Measurements from ENCODE around the gene PVALEF. TPM values are rescaled to one million over a fixed set of nuclear protein-coding genes. Genes with fewer than 3 reads are reported as not detected.

PVALEF gene
- total RNA-seq, result 1.2 TPM
- 1 to 10 TPM in 3 of 8 donors, under 1 TPM in 5; 0.21 to 1.4 (median 0.97) TPM for polyA plus RNA-seq (ENCODE audit: insufficient read depth in 1 of 8, insufficient read length in 8 of 8, low replicate concordance in 1 of 8)
- long read RNA-seq, donor 1, result 0 reads
- long read RNA-seq, donor 2, result 0 reads
- long read RNA-seq, donor 3, result 0 reads
- long read RNA-seq, donor 4, result 0 reads
- long read RNA-seq, donor 5, result 0 reads
- long read RNA-seq, donor 6, result 0 reads
- long read RNA-seq, donor 7, result 0 reads
- long read RNA-seq, donor 8, result 0 reads
- long read RNA-seq, donor 9, result 0 reads
- long read RNA-seq, donor 10, result 0 reads
- long read RNA-seq, donor 11, result 0 reads

DNA sequence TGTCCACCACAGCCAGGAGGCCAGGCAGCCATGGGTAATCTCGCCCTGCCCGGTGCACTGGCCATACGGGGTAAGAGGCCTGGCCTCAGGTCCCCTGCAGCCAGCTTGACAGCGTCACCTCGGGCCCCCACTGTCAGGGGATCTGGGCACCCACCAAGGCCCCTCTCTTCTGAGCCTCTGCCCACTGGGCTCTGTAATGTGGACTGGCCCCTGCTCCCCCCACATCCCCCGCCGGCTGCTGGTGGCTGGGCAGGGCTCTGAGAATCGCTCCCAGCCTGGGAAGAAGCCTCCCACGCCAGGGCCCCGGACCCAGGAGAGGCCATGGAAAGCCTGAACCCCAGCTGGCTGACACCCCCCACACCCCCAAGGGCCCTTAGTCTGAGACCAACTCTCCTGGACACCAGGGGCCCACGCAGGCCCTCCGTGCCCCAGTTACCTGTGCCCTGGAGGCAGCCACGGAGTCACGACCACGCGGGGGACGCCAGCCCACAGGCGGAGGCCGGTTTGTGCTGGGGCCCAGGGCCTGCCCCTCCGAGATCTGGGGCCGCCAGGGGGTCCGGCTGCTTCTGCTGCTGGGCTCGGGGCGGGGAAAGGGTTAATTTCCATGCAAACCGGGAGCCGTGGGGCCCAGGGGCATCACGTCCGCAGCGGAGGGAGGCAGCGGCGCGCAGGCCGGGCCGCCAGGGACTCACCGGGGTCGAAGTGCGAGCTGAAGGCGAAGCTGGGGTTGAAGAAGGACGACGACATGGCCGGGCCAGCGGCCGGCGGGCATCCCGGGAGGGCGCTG, at the start of gene PVALEF:
TSS of gene PVALEF (plus strand) at position 262 of the 787 bp plus-strand sequence. CDS start 15,720 bp downstream, outside the sequence.
- Histone ChIP-seq H3K27ac (ENCODE audit: low read length) (peak within 1 kb of the TSS; percentile 90), H3K36me3 (ENCODE audit: control insufficient read depth, insufficient read depth, low read length) (peaks cover 2% of the 10 kb centered on the region), H3K9me3 (replicated peaks; ENCODE audit: control insufficient read depth, low read depth, low read length) (no peaks in the 10 kb centered on the region), H3K4me1 (ENCODE audit: control insufficient read depth, insufficient read depth, low read length) (peaks cover 58% of the 10 kb centered on the region), H3K27me3 (ENCODE audit: control insufficient read depth, insufficient read depth, low read length) (peaks cover 18% of the 10 kb centered on the region), H3K4me3 (ENCODE audit: low read length) (peak within 1 kb of the TSS; percentile 55)
- no peak for DNase-seq
- 10% methylated on average over 45 of the region's 46 CpGs for WGBS (ENCODE audit: insufficient coverage)

DNA sequence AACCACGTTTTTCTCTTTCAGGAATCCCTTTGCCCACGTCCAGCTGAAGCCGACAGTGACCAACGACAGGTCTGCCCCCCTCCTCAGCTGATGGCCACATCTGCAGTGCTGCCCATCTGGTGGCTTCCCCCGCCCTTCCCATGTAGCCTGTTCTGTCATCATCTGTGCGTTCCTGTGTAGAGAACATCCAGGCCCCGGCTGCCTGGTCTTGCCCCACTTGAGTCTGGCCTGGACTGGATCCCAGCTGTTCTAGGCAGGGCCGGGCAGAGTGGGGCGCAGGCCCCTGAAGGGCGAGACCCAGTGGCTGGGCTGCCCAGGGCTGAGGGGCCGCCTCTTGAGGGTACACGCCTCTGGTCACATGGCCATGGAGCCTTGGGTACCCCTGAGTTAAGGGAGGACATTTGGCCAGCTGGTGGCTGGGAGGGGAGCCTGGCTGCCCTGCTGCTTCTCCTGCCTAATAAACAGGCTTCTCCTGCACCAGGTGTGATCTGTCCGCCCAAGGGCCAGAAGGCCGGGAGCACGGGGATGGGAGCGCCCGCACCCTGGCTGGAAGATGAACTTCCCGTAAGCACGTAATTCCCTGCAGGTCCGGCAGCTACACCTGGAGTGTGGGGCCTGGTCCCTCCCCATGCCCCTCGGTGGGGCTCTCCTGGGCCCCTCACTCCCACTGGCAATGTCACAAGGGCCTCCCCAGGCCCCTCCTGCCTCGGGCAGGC, 49.4 kb upstream of the PVALEF start:
- Histone ChIP-seq H3K4me1 (ENCODE audit: control insufficient read depth, insufficient read depth, low read length) (peaks cover 43% of the 10 kb centered on the region), H3K27me3 (ENCODE audit: control insufficient read depth, insufficient read depth, low read length) (peaks cover 3% of the 10 kb centered on the region), H3K4me3 (ENCODE audit: low read length) (no peak overlapping the region), H3K36me3 (ENCODE audit: control insufficient read depth, insufficient read depth, low read length) (peaks cover 10% of the 10 kb centered on the region), H3K27ac (ENCODE audit: low read length) (no peak overlapping the region), H3K9me3 (replicated peaks; ENCODE audit: control insufficient read depth, low read depth, low read length) (no peaks in the 10 kb centered on the region)
- DNase-seq, result no peak
- 68% methylated on average over 20 of the region's 22 CpGs for WGBS (ENCODE audit: insufficient coverage)

DNA sequence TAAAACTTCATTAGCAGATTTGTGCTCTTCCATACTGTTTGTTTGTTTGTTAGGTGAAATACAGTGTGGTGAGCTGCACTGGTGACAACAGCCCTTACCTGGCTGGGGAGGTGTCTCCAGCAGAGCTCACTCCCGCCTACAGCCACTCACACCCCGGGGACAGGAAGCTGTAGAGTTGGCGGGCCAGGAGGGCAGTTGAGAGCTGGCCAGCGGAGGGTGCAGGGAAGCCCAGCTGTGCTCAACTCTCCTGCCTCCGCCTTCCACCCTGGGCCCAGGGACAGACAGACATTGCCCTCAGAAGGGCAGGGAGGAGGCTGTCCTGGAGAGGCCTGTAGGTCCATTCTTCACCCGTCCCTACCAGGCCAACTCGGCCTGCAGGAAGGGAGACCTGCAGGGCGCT, 48.6 kb upstream of the PVALEF start:
- WGBS (ENCODE audit: insufficient coverage), result 60% methylated on average over 1 of the region's 8 CpGs
- DNase-seq, result no peak
- no peaks in the 10 kb centered on the region for H3K9me3 ChIP-seq (replicated peaks; ENCODE audit: control insufficient read depth, low read depth, low read length)
- peaks cover 35% of the 10 kb centered on the region for H3K4me1 ChIP-seq (ENCODE audit: control insufficient read depth, insufficient read depth, low read length)
- H3K4me3 ChIP-seq (ENCODE audit: low read length), result no peak overlapping the region
- peaks cover 11% of the 10 kb centered on the region for H3K27me3 ChIP-seq (ENCODE audit: control insufficient read depth, insufficient read depth, low read length)
- H3K27ac ChIP-seq (ENCODE audit: low read length), result no peak overlapping the region
- H3K36me3 ChIP-seq (ENCODE audit: control insufficient read depth, insufficient read depth, low read length), result peaks cover 10% of the 10 kb centered on the region

DNA sequence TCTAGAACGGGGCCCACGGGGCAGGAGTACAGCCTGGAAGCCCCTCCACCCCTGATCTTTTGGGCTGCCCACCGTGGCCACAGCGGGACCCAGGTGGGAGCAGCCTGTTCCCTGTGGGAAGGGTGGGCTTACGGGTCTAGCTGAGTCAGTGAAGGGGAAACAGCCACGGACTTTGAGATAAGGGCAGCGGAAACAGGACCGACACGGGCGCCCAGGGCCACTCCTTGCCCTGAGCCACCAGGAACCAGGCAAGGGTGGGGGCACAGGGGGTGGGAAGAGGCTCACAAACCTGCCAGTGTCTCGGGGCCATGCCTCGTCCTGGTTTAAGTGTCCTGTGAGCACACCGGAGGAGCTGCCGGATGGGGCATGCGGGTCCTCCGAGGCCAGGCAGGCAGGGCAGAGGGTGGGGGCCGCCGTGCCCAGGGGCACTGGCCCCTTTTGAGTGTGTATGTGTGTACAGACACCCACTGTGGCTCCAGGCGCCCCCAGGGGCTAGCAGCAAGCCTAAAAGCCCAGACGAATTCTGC, 47.6 kb upstream of the PVALEF start:
- H3K36me3 ChIP-seq (ENCODE audit: control insufficient read depth, insufficient read depth, low read length), result peaks cover 10% of the 10 kb centered on the region
- H3K4me3 ChIP-seq (ENCODE audit: low read length), result no peak overlapping the region
- H3K27me3 ChIP-seq (ENCODE audit: control insufficient read depth, insufficient read depth, low read length), result peaks cover 16% of the 10 kb centered on the region
- 79% methylated on average over 17 of the region's 20 CpGs for WGBS (ENCODE audit: insufficient coverage)
- H3K9me3 ChIP-seq (replicated peaks; ENCODE audit: control insufficient read depth, low read depth, low read length), result no peaks in the 10 kb centered on the region
- no peak for DNase-seq
- H3K27ac ChIP-seq (ENCODE audit: low read length), result no peak overlapping the region
- peaks cover 26% of the 10 kb centered on the region for H3K4me1 ChIP-seq (ENCODE audit: control insufficient read depth, insufficient read depth, low read length)

DNA sequence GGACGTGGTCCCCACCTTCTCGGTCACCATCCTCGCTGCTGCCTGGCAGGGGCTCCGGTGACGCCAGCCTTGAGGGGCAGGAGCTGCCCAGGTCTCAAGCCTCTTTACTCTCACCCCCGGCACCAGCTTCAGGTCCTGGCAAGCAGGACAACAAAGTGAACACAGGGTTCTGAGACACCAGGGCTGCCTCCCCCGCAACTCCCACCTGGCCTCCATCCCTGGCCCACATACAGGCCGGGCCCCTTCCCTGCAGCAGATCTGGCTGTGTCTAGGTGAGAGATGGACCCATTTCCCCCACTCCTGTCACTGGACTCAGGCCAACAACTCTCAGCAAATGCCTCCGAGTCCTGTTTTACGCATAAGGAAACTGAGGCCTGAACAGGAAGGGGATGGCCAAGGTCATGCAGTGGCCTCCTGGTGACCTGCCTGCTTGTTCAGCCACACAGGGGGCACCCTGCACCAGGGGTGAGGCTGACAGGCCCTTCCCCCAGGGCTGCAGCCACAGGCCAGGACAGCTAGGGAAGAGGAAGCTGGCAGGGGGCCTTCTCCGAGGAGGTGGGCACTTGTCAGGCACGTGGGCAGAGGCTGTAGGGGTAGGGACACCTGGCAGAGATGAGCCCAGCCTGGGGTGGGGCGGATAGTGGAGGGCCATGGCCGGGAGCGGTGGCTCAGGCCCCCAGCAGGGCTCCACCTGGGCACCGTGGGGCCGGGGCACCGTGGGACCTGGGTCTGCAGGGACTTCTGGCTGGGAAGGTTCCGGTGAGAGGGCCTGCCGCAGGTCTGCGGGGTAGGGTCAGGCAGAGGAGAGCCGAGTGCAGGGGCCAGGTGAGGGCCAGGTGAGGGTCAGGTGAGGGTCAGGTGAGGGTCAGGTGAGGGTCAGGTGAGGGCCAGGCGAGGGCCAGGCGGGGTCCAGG, 46.7 kb upstream of the PVALEF start:
- 60% methylated on average over 19 of the region's 24 CpGs for WGBS (ENCODE audit: insufficient coverage)
- DNase-seq, result no peak
- no peaks in the 10 kb centered on the region for H3K9me3 ChIP-seq (replicated peaks; ENCODE audit: control insufficient read depth, low read depth, low read length)
- peaks cover 26% of the 10 kb centered on the region for H3K4me1 ChIP-seq (ENCODE audit: control insufficient read depth, insufficient read depth, low read length)
- peaks cover 10% of the 10 kb centered on the region for H3K36me3 ChIP-seq (ENCODE audit: control insufficient read depth, insufficient read depth, low read length)
- H3K4me3 ChIP-seq (ENCODE audit: low read length), result no peak overlapping the region
- H3K27ac ChIP-seq (ENCODE audit: low read length), result no peak overlapping the region
- H3K27me3 ChIP-seq (ENCODE audit: control insufficient read depth, insufficient read depth, low read length), result peaks cover 18% of the 10 kb centered on the region

DNA sequence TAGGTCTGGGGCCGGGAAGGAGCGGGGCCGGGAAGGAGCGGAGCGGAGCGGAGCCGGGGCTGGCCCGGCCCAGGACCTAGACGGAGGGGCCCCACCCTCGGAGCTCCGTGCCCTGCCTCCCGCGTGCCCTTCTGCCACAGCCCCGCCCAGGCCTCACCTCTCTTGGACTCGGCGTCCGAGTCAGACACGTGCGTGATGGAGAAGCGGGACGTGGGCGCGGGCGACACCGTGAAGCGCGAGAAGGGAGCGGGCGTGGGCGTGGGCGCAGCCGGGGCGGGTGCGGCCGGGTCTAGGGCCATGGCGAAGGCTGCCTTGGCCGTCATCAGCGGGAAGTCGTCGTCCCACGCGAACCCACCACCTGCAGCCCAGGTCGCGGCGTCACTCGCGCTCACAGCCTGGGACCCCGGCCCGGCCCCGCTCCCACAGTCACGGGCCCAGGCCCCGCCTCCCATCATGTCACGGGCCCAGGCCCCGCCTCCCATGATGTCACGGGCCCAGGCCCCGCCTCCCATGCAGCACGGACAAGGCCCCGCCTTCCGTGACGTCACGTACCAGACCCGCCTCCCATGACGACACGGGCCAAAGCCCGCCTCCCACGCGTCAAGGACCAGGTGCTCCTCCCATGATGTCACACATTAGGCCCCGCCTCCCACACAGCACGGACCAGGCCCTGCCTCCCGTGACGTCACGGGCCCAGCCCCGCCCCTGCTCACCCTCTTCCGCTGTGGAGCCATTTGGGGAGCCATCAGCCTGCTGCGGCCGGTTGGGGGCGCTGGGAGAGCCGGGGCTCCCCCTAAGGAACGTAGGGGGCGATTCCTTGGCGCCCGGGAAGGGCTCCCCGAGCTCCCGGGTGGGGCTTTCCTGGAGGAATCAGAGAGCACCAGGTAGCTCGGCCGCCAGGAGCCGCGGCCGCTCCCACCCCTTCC, 45.8 kb upstream of the PVALEF start:
- Histone ChIP-seq H3K27ac (ENCODE audit: low read length) (peak overlapping the region; percentile 29), H3K4me3 (ENCODE audit: low read length) (peak overlapping the region; percentile 27), H3K36me3 (ENCODE audit: control insufficient read depth, insufficient read depth, low read length) (peaks cover 12% of the 10 kb centered on the region), H3K9me3 (replicated peaks; ENCODE audit: control insufficient read depth, low read depth, low read length) (no peaks in the 10 kb centered on the region), H3K4me1 (ENCODE audit: control insufficient read depth, insufficient read depth, low read length) (peaks cover 31% of the 10 kb centered on the region), H3K27me3 (ENCODE audit: control insufficient read depth, insufficient read depth, low read length) (peaks cover 18% of the 10 kb centered on the region)
- peak; percentile 91 for DNase-seq
- WGBS (ENCODE audit: insufficient coverage), result 13% methylated on average over 80 of the region's 89 CpGs

DNA sequence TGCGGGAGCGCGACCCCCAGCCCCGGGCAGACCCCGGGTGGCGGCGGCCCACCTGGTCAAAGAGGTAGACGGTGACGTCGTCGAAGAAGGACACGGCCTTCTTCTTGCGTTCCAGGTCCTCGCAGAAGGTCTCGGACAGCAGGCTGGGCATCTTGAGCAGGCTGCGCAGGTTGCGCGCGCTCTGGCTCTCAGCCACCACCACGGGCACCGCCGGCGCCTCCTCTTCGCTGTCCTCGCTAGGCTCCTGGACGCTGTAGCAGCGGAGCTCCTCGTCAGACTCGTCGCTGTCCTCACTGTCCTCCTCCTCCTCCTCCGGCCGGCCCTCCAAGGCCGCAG, 45.2 kb upstream of the PVALEF start:
- no peaks in the 10 kb centered on the region for H3K9me3 ChIP-seq (replicated peaks; ENCODE audit: control insufficient read depth, low read depth, low read length)
- peaks cover 18% of the 10 kb centered on the region for H3K27me3 ChIP-seq (ENCODE audit: control insufficient read depth, insufficient read depth, low read length)
- DNase-seq, result no peak
- H3K4me1 ChIP-seq (ENCODE audit: control insufficient read depth, insufficient read depth, low read length), result peaks cover 31% of the 10 kb centered on the region
- WGBS (ENCODE audit: insufficient coverage), result 75% methylated on average over 33 of the region's 33 CpGs
- no peak overlapping the region for H3K4me3 ChIP-seq (ENCODE audit: low read length)
- H3K36me3 ChIP-seq (ENCODE audit: control insufficient read depth, insufficient read depth, low read length), result peaks cover 14% of the 10 kb centered on the region
- H3K27ac ChIP-seq (ENCODE audit: low read length), result peak overlapping the region; percentile 29

DNA sequence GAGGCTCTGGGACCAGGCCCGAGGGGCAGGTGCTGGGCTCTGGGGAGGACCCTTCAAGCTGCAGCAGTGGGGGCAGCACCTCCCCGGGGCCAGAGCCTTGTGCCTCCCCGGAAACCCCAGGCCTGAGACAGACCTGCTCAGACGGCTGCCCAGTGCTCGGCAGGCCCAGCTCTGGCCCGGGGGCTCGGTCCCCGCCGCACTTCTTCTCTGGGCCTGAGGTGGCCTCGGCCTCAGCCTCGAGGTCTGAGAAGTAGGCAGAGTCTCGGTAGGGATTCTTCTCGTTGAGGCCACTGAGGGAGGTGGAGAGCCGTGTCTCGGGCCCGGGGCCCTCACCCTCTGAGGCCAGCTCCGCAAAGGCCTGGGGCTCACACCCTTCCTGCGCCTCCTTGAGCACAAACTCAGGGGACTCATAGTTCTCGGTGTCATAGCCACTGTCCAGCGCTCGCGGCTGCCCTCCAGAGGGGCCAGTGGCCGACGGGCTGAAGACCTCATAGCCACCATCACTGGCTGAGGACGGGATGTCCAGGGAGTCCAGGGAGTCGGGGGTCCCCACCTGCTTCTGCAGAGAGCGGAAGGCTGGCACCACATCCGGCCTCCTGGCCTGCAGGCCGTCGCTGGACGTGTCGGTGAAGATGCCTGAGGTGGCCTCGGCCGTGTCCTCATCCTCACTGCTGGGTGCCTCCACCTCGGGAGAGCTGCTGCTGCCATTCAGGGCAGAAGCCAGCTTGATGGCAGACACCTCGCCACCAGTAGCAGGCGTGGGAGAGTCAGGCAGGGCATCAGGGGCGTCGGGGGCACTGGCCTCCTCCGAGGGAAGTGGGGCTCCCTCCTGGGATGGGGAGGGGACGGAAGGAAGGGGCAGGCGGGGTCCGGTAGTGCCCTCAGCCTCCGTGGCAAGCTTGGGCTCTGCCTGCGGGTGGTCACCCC, 44.3 kb upstream of the PVALEF start:
- peaks cover 18% of the 10 kb centered on the region for H3K27me3 ChIP-seq (ENCODE audit: control insufficient read depth, insufficient read depth, low read length)
- peaks cover 13% of the 10 kb centered on the region for H3K36me3 ChIP-seq (ENCODE audit: control insufficient read depth, insufficient read depth, low read length)
- H3K9me3 ChIP-seq (replicated peaks; ENCODE audit: control insufficient read depth, low read depth, low read length), result no peaks in the 10 kb centered on the region
- peaks cover 39% of the 10 kb centered on the region for H3K4me1 ChIP-seq (ENCODE audit: control insufficient read depth, insufficient read depth, low read length)
- no peak overlapping the region for H3K27ac ChIP-seq (ENCODE audit: low read length)
- DNase-seq, result no peak
- no peak overlapping the region for H3K4me3 ChIP-seq (ENCODE audit: low read length)
- WGBS (ENCODE audit: insufficient coverage), result 68% methylated on average over 44 of the region's 45 CpGs

Measured in muscle of leg (tissue), 16 donors.